HepG2 (cell line): ENCODE results near the gene CLPTM1. TPM values are rescaled to one million over a fixed set of nuclear protein-coding genes. Genes with fewer than 3 reads are reported as not detected.

Source experiments
- ATAC-seq: fragments of 200-7000 bp; cut with Tn5 transposase; 3 replicates; pipeline ENCODE4 v1.9.1; 2020; ENCODE audit warnings: mild to moderate bottlenecking, moderate library complexity
- BruUV-seq: library from RNA; stranded (reverse); fragments of 400-500 nt; replicated peaks from 2 replicates; lab custom pipeline; 2021; lab: Mats Ljungman, UMichigan
- CTCF ChIA-PET: fragments of 300-600 bp; formaldehyde crosslinking; extraction: SDS; loops from one replicate; lab custom pipeline; 2021; ENCODE audit warnings: low total read pairs, inconsistent platforms, low intra/inter-chr PET ratio; lab: Yijun Ruan, JAX
- POLR2A ChIA-PET: fragments of 350-600 bp; sonication (Branson Sonifier 250); formaldehyde crosslinking; loops from one replicate; lab custom pipeline; 2020; ENCODE audit warnings: antibody characterized with exemption, inconsistent platforms; lab: Yijun Ruan, JAX
- DNase-seq: peaks from one replicate; pipeline ENCODE4 v3.0.0-alpha.2; 2015; ENCODE audit warnings: low spot score
- FAIRE-seq: peaks from 3 replicates; lab custom pipeline; 2011; peaks lifted over from hg19 to GRCh38; lab: Jason Lieb, UNC
- H2AFZ ChIP-seq: one replicate; pipeline ENCODE4 v1.6.1; 2011; ENCODE audit warnings: low read length, inconsistent platforms
- H3K27ac ChIP-seq: fragments of 300-600 bp; 3 replicates; pipeline ENCODE4 v1.8.0; 2011; ENCODE audit warnings: mixed run types, mild to moderate bottlenecking, mixed read lengths, low read length, inconsistent platforms; ENCODE audit not compliant: insufficient read depth; ENCODE audit errors: extremely low read length
- H3K27me3 ChIP-seq, 2 experiments: fragments of 200-600 bp in 1 of 2; 2 replicates in 1 of 2; 3 replicates in 1 of 2; pipeline versions ENCODE4 v1.6.0 to v1.8.0; 2011; ENCODE audit warnings: low read length in 2 of 2, mild to moderate bottlenecking in 2 of 2, moderate library complexity in 2 of 2, inconsistent platforms in 1 of 2; ENCODE audit not compliant: insufficient read depth in 2 of 2, control insufficient read depth in 1 of 2
- H3K36me3 ChIP-seq, 2 experiments: fragments of 200-600 bp in 1 of 2; replicated peaks in 1 of 2; 2 replicates in 1 of 2; 3 replicates in 1 of 2; pipeline versions ENCODE4 v1.5.1 to v1.8.0; 2011; ENCODE audit warnings: low read length in 2 of 2, inconsistent platforms in 1 of 2; ENCODE audit not compliant: insufficient read depth in 2 of 2, control insufficient read depth in 1 of 2
- H3K4me1 ChIP-seq: 2 replicates; pipeline ENCODE4 v1.5.1; 2012; ENCODE audit warnings: low read length, inconsistent platforms; ENCODE audit not compliant: insufficient read depth
- H3K4me2 ChIP-seq: 2 replicates; pipeline ENCODE4 v1.6.0; 2011; ENCODE audit warnings: low read depth, low read length, inconsistent platforms
- H3K4me3 ChIP-seq, 3 experiments: fragments of 200-600 bp in 1 of 3; sonication (generic), shearing (Covaris generic) in 1 of 3; replicated peaks in 1 of 3; 2 replicates each; pipeline ENCODE4 v1.5.1; 2011 to 2016; ENCODE audit warnings: low read length in 3 of 3, inconsistent platforms in 2 of 3, low read depth in 2 of 3, mild to moderate bottlenecking in 2 of 3, control low read depth in 1 of 3, mixed read lengths in 1 of 3; ENCODE audit not compliant: insufficient read depth in 1 of 3
- H3K79me2 ChIP-seq: one replicate; pipeline ENCODE4 v1.6.1; 2011; ENCODE audit warnings: low read length, inconsistent platforms; ENCODE audit not compliant: insufficient read depth
- H3K9ac ChIP-seq: 2 replicates; pipeline ENCODE4 v1.6.0; 2011; ENCODE audit warnings: mild to moderate bottlenecking, low read depth, low read length, inconsistent platforms; ENCODE audit not compliant: insufficient read depth
- H3K9me3 ChIP-seq: 2 replicates; pipeline ENCODE4 v1.5.1; 2012; ENCODE audit warnings: mild to moderate bottlenecking, low read length
- H4K20me1 ChIP-seq: 2 replicates; pipeline ENCODE4 v1.6.0; 2011; ENCODE audit warnings: inconsistent platforms, mild to moderate bottlenecking, low read length, moderate library complexity; ENCODE audit not compliant: insufficient read depth
- ATRX ChIP-seq: sonication (generic); formaldehyde crosslinking; IDR thresholded peaks from 2 replicates; pipeline ENCODE4 v1.4.0; 2020; ENCODE audit warnings: missing genetic modification reagents, borderline replicate concordance
- FIP1L1 ChIP-seq: fragments of 200-400 bp; formaldehyde crosslinking; IDR thresholded peaks from 2 replicates; pipeline ENCODE4 v1.6.1; 2018; ENCODE audit warnings: low read depth, mild to moderate bottlenecking, low read length, moderate library complexity, borderline replicate concordance; ENCODE audit not compliant: insufficient read depth
- GATAD1 ChIP-seq: IDR thresholded peaks from 2 replicates; pipeline ENCODE4 v1.6.1; 2016; ENCODE audit warnings: missing genetic modification reagents, missing compliant biosample characterization
- NFKBIZ ChIP-seq: IDR thresholded peaks from 2 replicates; pipeline ENCODE4 v1.6.1; 2018; ENCODE audit warnings: missing genetic modification reagents, missing compliant biosample characterization
- TBX3 ChIP-seq: fragments of 450-650 bp; IDR thresholded peaks from 2 replicates; pipeline ENCODE4 v1.6.1; 2017; ENCODE audit warnings: antibody characterized with exemption, mild to moderate bottlenecking, inconsistent platforms, borderline replicate concordance
- ZNF24 ChIP-seq: fragments of 450-650 bp; IDR thresholded peaks from 2 replicates; pipeline ENCODE4 v1.6.1; 2017; ENCODE audit warnings: antibody characterized with exemption, mild to moderate bottlenecking
- ZNF263 ChIP-seq: sonication (generic); formaldehyde crosslinking; IDR thresholded peaks from 2 replicates; pipeline ENCODE4 v1.4.0; 2020; ENCODE audit warnings: missing genetic modification reagents
- ZNF501 ChIP-seq: sonication (generic); formaldehyde crosslinking; IDR thresholded peaks from 2 replicates; pipeline ENCODE4 v1.5.1; 2020; ENCODE audit warnings: mild to moderate bottlenecking, moderate library complexity, missing genetic modification reagents
- ZNF75D ChIP-seq: sonication (generic); formaldehyde crosslinking; IDR thresholded peaks from 2 replicates; pipeline ENCODE4 v1.8.1; 2023; ENCODE audit warnings: missing genetic modification reagents, mild to moderate bottlenecking, borderline replicate concordance
- ZSCAN22 ChIP-seq: sonication (generic); formaldehyde crosslinking; IDR thresholded peaks from 2 replicates; pipeline ENCODE4 v1.4.0; 2020; ENCODE audit warnings: mild to moderate bottlenecking, missing genetic modification reagents
- WGBS: methylation state at CpG from one replicate; pipeline ENCODE4 v1.1.6; 2017; ENCODE audit warnings: low lambda C conversion rate; 5-methylcytosine and 5-hydroxymethylcytosine counted together
- in situ Hi-C: cut with HindIII; loops from 2 replicates; pipeline ENCODE4 v1.10.0; 2017; ENCODE audit warnings: low pct_unique_long_range_greater_than_20kb; ENCODE audit not compliant: extremely low pct_ligation_motif_present
- intact Hi-C: fragments of 100-400 bp; cut with micrococcal nuclease; formaldehyde crosslinking; loops from one replicate; pipeline ENCODE4 v1.10.0; 2022; ENCODE audit not compliant: unreplicated experiment
- polyA plus RNA-seq, 8 experiments: library from polyadenylated mRNA; depleted of rRNA in 3 of 8; stranded (reverse) in 7 of 8; unstranded in 1 of 8; fragments of >200 nt; fragmentation: Illumina TruSeq in 4 of 8; extraction: Trizol in 4 of 8; gene quantifications; 2 replicates each; pipeline versions ENCODE4 v1.2.1 to v1.2.3, GENCODE V29; 2011 to 2016; ENCODE audit warnings: low read depth in 4 of 8, missing spikeins in 1 of 8, mixed read lengths in 1 of 8; ENCODE audit not compliant: insufficient read depth in 1 of 8
- total RNA-seq, 5 experiments: library from RNA; depleted of rRNA; stranded (reverse); fragments of >200 nt; fragmentation: Illumina TruSeq; extraction: Trizol; gene quantifications; 2 replicates each; pipeline ENCODE4 v1.2.3, GENCODE V29; 2016; ENCODE audit warnings: low read depth in 1 of 5
- TF ChIP-seq, protein P1 (sequence below): sonication (generic); formaldehyde crosslinking; IDR thresholded peaks from 2 replicates; pipeline ENCODE4 v1.5.0; 2020; ENCODE audit warnings: missing genetic modification reagents

CLPTM1 gene
- total and polyA plus RNA-seq, 2 of the 13 experiments (the other 11 are each of a cell fraction or from before 2014, with no cell fraction given), result 34.9 to 42.8 TPM

DNA sequence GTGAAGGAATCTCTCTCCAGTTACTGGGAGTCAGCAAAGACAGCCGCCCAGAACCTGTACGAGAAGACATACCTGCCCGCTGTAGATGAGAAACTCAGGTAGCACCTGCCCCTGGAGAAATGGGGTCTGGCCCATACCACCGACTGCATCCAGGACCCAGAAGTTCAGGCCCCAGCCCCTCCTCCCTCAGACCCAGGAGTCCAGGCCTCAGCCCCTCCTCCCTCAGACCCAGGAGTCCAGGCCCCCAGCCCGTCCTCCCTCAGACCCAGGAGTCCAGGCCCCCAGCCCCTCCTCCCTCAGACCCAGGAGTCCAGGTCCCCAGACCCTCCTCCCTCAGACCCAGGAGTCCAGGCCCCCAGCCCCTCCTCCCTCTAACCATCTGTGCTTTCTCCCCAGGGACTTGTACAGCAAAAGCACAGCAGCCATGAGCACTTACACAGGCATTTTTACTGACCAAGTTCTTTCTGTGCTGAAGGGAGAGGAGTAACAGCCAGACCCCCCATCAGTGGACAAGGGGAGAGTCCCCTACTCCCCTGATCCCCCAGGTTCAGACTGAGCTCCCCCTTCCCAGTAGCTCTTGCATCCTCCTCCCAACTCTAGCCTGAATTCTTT, 6.3 kb upstream of the CLPTM1 start:
- peak overlapping the region; percentile 87; the same call in 1 of the 2 replicates for H3K4me2 ChIP-seq
- H3K4me3 ChIP-seq, result no peak overlapping the region
- ChIA-PET POLR2A (interaction anchor here (1.2 to 7.3 kb wide), 9 partner anchors 10 to 44 kb away, joined by 3 to 119 read pairs (median 18); partner anchors contain the start of genes APOC1 and APOE), CTCF (interaction anchor here (1.3 kb wide), 1 partner anchor 38 kb away, joined by 3 read pairs; no protein-coding TSS in a partner anchor)
- H3K27me3 ChIP-seq, result no peaks in the 10 kb centered on the region; a peak in 1 of 5 replicates
- peaks cover 29% of the 10 kb centered on the region for H3K79me2 ChIP-seq
- TF ChIP-seq ATRX (CRISPR knock-in tag) (no peak), ZNF75D (no peak), ZSCAN22 (CRISPR knock-in tag) (peak; percentile 93; the same call in 1 of the 2 replicates)
- H2AFZ ChIP-seq, result no peak overlapping the region
- WGBS, result 97% methylated on average over 5 of the region's 5 CpGs
- no peak for FAIRE-seq
- peaks cover 4 to 7% of the 10 kb centered on the region in 2 experiments for H3K36me3 ChIP-seq
- no peak for DNase-seq
- no peaks in the 10 kb centered on the region for H4K20me1 ChIP-seq
- H3K9me3 ChIP-seq, result no peaks in the 10 kb centered on the region
- in situ Hi-C loops (loop anchor here (5.0 kb wide), 1 partner anchor 37 kb away; the partner anchor contains the start of gene APOC1), intact Hi-C loops (no loop called here)
- H3K27ac ChIP-seq, result peak overlapping the region; percentile 68
- H3K9ac ChIP-seq, result no peak overlapping the region
- peaks cover 81% of the 10 kb centered on the region for H3K4me1 ChIP-seq
- no TSS peak for BruUV-seq
- ATAC-seq, result no peak

DNA sequence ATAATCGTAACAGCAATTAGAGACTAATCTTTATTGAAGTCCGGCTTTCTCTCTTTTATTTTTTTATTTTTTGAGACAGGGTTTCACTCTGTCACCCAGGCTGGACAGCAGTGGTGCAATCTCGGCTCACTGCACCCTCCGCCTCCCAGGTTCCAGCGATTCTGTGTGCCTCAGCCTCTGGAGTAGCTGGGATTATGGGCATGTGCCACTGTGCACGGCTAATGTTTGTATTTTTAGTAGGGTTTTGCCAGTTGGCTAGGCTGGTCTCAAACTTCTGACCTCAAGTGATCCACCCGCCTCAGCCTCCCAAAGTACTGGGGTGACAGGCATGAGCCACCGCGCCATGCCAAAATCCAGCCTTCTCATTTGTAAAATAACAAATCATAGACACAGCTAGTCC, 5.6 kb upstream of the CLPTM1 start:
- BruUV-seq, result no TSS peak
- Histone ChIP-seq H3K36me3 (peaks cover 4 to 7% of the 10 kb centered on the region in 2 experiments), H3K4me3 (no peak overlapping the region), H3K27me3 (no peaks in the 10 kb centered on the region; a peak in 1 of 5 replicates), H3K79me2 (peaks cover 29% of the 10 kb centered on the region), H3K9ac (no peak overlapping the region), H2AFZ (no peak overlapping the region), H3K4me2 (no peak overlapping the region), H4K20me1 (no peaks in the 10 kb centered on the region), H3K9me3 (no peaks in the 10 kb centered on the region), H3K4me1 (peaks cover 81% of the 10 kb centered on the region), H3K27ac (peak overlapping the region; percentile 68)
- CTCF ChIA-PET, result interaction anchor here (1.3 kb wide), 1 partner anchor 38 kb away, joined by 3 read pairs; no protein-coding TSS in a partner anchor
- 96% methylated on average over 9 of the region's 9 CpGs for WGBS
- POLR2A ChIA-PET, result interaction anchor here (1.2 to 7.3 kb wide), 6 partner anchors 14 to 45 kb away, joined by 7 to 119 read pairs (median 54); partner anchors contain the start of genes APOC1 and APOE
- ATAC-seq (no peak), DNase-seq (no peak), FAIRE-seq (no peak)
- intact Hi-C loops (no loop called here), in situ Hi-C loops (loop anchor here (5.0 kb wide), 1 partner anchor 37 kb away; the partner anchor contains the start of gene APOC1)
- TF ChIP-seq ZNF501 (CRISPR knock-in tag), result no peak
- no peak for TF ChIP-seq TBX3
- TF ChIP-seq ZNF24, result no peak
- no peak for TF ChIP-seq FIP1L1
- TF ChIP-seq, protein P1, sequence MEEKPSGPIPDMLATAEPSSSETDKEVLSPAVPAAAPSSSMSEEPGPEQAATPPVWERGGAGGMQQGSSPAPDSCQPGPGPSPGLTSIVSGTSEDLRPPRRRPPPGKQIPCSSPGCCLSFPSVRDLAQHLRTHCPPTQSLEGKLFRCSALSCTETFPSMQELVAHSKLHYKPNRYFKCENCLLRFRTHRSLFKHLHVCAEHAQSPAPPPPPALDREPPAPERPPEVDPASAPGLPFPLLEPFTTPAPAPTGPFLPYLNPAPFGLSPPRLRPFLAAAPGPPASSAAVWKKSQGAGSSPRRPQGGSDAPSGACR (CRISPR knock-in tag), result no peak
- no peak for TF ChIP-seq NFKBIZ (CRISPR knock-in tag)
- TF ChIP-seq GATAD1, result no peak
- no peak for TF ChIP-seq ZNF263 (CRISPR knock-in tag)
